ENCODE measurements around the gene DGLUCY. TPM values are rescaled to one million over a fixed set of nuclear protein-coding genes. Genes with fewer than 3 reads are reported as not detected.

DGLUCY gene
- total and polyA plus RNA-seq, 2 of the 8 experiments (the other 6 are each of a cell fraction or from before 2014, with no cell fraction given) = 24.9 to 31.8 TPM

DNA sequence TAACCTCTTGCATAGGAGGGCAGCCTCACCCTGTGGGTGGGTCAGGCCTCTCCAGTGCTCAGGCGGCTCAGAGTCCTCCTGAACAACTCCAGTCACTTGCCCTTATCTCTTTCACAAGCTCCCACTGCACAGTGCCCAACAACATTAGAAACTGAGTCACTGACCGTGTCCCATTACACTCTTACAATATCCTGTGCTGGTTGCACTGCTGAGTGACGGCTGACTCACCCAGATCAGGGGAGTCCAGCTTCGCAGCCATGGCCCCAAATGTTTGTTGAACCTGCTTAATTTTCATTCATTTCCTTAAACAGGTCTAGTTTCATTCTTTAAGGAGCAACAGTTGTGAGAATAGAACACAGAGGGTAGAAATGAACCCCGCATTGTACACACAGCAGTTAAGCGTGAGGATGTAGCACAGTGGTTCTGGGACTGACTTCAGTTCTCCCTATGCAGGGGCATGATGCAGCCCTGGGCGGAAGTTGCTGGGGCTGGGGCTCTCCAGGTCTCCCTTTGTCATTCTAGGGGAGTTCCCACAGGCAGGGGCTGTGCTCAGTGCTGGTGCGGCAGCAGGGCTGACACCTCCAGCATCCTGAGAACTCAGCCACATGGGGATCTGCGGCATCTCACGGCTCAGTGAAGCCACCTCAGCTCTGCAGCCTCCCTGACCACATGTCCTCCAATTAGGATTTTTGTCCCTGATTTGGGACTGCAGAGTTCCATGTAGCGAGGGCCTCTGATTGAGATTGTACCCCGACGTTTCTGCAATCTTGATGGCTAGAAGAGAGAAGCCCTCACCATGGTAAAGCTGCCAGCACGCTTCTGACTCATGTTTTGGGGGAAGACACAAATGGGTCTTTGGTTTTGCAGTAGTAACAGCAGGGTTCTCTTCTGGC is 114.5 kb downstream of the DGLUCY start:
- Histone ChIP-seq H3K27me3 (replicated peaks in 1 of 4; ENCODE audit: control insufficient read depth in 3 of 4, extremely low read depth in 1 of 4, insufficient read depth in 3 of 4, low read length in 3 of 4) (no peaks in the 10 kb centered on the region; a peak in 1 of 7 replicates), H2BK15ac (ENCODE audit: low read length) (no peak overlapping the region), H3K23ac (ENCODE audit: insufficient read length) (no peak overlapping the region), H3K27ac (ENCODE audit: low read depth, low read length) (no peak overlapping the region; the same call in 1 of the 2 replicates), H4K91ac (replicated peaks; ENCODE audit: insufficient read length, low read length) (no peak overlapping the region), H3K14ac (ENCODE audit: insufficient read length) (no peak overlapping the region), H4K8ac (ENCODE audit: extremely low read depth, insufficient read depth, low read length) (no peak overlapping the region), H3K56ac (replicated peaks; ENCODE audit: insufficient read length, low read depth, low read length) (no peak overlapping the region), H3K4me3 (ENCODE audit: extremely low read depth in 1 of 4, insufficient read depth in 2 of 4, low read depth in 3 of 4, low read length in 4 of 4) (no peak overlapping the region), H3K4ac (replicated peaks; ENCODE audit: insufficient read length, low read depth, low read length) (no peak overlapping the region), H2BK20ac (ENCODE audit: low read length) (peak overlapping the region; percentile 53; the same call in 1 of the 2 replicates), H2AFZ (ENCODE audit: low read length) (no peak overlapping the region), H2BK5ac (ENCODE audit: low read depth, low read length) (peak overlapping the region; percentile 32; the same call in 1 of the 2 replicates), H4K5ac (ENCODE audit: insufficient read length, low read depth, low read length) (no peak overlapping the region), H3K79me2 (ENCODE audit: control insufficient read depth in 1 of 2, insufficient read depth in 2 of 2, low read length in 2 of 2) (no peaks in the 10 kb centered on the region), H2BK120ac (replicated peaks; ENCODE audit: low read depth, low read length) (peak overlapping the region; percentile 16), H2AK5ac (ENCODE audit: low read depth, low read length) (no peak overlapping the region), H3K4me1 (replicated peaks in 1 of 4; ENCODE audit: control insufficient read depth in 3 of 4, insufficient read depth in 4 of 4, low read length in 3 of 4) (peaks cover 0 to 10% (median 6%) of the 10 kb centered on the region in 4 experiments; a peak in 6 of 7 replicates), H3K36me3 (ENCODE audit: control insufficient read depth in 2 of 4, insufficient read depth in 4 of 4, low read length in 3 of 4) (no peaks in the 10 kb centered on the region), H3K18ac (ENCODE audit: extremely low read depth, low read length) (0 out of 2 replicates have a peak overlapping the region, but pooled peaks have one; percentile 52), H4K20me1 (replicated peaks in 1 of 2; ENCODE audit: control insufficient read depth in 1 of 2, insufficient read depth in 2 of 2, low read length in 2 of 2) (no peaks in the 10 kb centered on the region), H3K23me2 (ENCODE audit: low read depth, low read length) (no peaks in the 10 kb centered on the region), H3K4me2 (ENCODE audit: insufficient read depth in 1 of 2, low read depth in 2 of 2, low read length in 2 of 2) (no peak overlapping the region), H3K79me1 (ENCODE audit: low read depth, low read length) (no peaks in the 10 kb centered on the region), H3K9ac (replicated peaks in 1 of 4; ENCODE audit: extremely low read depth in 1 of 4, low read depth in 3 of 4, low read length in 3 of 4) (no peak overlapping the region), H2BK12ac (ENCODE audit: low read depth, low read length) (0 out of 2 replicates have a peak overlapping the region, but pooled peaks have one; percentile 11), H3K9me3 (ENCODE audit: insufficient read depth in 2 of 2, low read depth in 1 of 2, low read length in 1 of 2) (peaks cover 0 to 7% of the 10 kb centered on the region in 2 experiments; a peak in 2 of 4 replicates)
- CTCF ChIA-PET (ENCODE audit: partially characterized antibody) = interaction anchor here (1.1 to 2.6 kb wide), 6 partner anchors 11 to 468 kb away, joined by 3 to 7 read pairs (median 5); no protein-coding TSS in a partner anchor
- DNase-seq (ENCODE audit: low read depth in 1 of 2, low spot score in 2 of 2) (peak in 1 of 2 experiments; percentile 70), FAIRE-seq (peak; percentile 62)
- 74% methylated on average over 14 of the region's 14 CpGs; no CpG with 5 or more reads in 1 of the 2 experiments for WGBS, 2 experiments (ENCODE audit: extremely low coverage in 1 of 2, insufficient coverage in 1 of 2, insufficient read length in 1 of 2, insufficient replicate concordance in 2 of 2, low coverage in 1 of 2, low lambda C conversion rate in 2 of 2, missing lambda C conversion rate in 1 of 2)
- POLR2A ChIA-PET (ENCODE audit: partially characterized antibody) = interaction anchor here (0.6 to 2.2 kb wide), 6 partner anchors 8 to 382 kb away, joined by 3 to 5 read pairs (median 4); no protein-coding TSS in a partner anchor
- TF ChIP-seq POLR2AphosphoS5 (IDR thresholded peaks at IDR 0.05; ENCODE audit: low read depth, low read length) = no peak
- TF ChIP-seq, protein P1, sequence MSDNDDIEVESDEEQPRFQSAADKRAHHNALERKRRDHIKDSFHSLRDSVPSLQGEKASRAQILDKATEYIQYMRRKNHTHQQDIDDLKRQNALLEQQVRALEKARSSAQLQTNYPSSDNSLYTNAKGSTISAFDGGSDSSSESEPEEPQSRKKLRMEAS (IDR thresholded peaks at IDR 0.05) = peak; percentile 57; the same call in 1 of the 2 replicates
- no peak for TF ChIP-seq CBX8 (IDR thresholded peaks at IDR 0.05; ENCODE audit: borderline replicate concordance, low read depth, low read length)
- TF ChIP-seq HDAC6 (IDR thresholded peaks at IDR 0.05; ENCODE audit: low read depth, low read length) = no peak
- TF ChIP-seq POLR2A (IDR thresholded peaks at IDR 0.05; ENCODE audit: control extremely low read depth in 1 of 2, low read depth in 2 of 2, low read length in 2 of 2) = no peak
- no peak for TF ChIP-seq GABPA (IDR thresholded peaks at IDR 0.05; ENCODE audit: borderline replicate concordance, insufficient read depth, low read length)
- TF ChIP-seq SIN3A (conservative IDR thresholded peaks at IDR 0.05 in 1 of 2, IDR thresholded peaks at IDR 0.05 in 1 of 2; ENCODE audit: low read depth in 1 of 2, low read length in 2 of 2) = 0 out of 4 replicates have a peak, but pooled peaks of 1 of the 2 experiments have one; percentile 50
- no peak for TF ChIP-seq TAF1 (IDR thresholded peaks at IDR 0.05; ENCODE audit: low read depth, low read length)
- TF ChIP-seq, protein P2, sequence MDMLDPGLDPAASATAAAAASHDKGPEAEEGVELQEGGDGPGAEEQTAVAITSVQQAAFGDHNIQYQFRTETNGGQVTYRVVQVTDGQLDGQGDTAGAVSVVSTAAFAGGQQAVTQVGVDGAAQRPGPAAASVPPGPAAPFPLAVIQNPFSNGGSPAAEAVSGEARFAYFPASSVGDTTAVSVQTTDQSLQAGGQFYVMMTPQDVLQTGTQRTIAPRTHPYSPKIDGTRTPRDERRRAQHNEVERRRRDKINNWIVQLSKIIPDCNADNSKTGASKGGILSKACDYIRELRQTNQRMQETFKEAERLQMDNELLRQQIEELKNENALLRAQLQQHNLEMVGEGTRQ (IDR thresholded peaks at IDR 0.05; ENCODE audit: low read length) = no peak
